Measurements from ENCODE around the gene CENPK. TPM values are rescaled to one million over a fixed set of nuclear protein-coding genes. Genes with fewer than 3 reads are reported as not detected.

CENPK gene
- total and polyA plus RNA-seq, 9 of the 15 experiments (the other 6 are each of a cell fraction or from before 2014, with no cell fraction given), result 30.8 to 134 (median 69.0) TPM

DNA sequence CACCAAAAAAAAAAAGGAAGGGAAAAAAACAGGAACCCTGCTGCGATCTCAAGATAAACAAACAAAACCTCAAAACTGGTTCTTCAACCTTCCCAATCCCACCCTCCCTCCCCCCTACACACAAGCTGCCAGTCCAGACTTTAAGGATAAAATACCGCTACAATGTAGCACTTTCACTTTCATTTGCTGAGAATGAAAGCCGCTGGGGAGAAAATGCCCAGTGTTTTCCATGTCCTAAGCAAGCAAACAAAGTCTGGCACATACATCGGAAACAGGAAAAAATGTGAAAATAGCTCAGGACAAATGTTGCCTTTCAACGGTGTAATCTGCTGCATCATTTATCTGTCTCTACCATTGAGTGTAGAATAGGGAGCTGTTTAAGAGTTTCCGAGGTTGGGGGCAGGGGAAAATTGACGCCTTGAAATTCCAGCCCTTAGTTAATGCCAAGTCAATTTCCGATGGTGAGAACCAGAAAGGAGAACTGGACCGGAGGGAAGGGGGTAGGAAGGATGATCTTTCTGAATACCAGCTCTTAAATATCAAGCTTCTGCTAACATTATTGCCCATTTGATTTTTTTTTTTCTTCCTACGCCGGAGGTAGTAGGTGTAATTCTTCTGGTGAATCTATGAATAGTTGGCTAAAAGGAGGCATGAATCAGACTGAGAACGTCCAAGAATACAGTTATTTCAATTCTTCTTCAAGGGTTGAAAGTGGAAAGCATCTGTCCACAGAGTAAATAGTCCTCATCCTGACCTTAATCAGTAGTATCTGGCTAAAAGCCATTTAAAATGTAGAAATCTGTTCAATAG is 80.0 kb downstream of the CENPK start (continued):
- TF ChIP-seq MCM2 (IDR thresholded peaks at IDR 0.05; ENCODE audit: low read depth), result no peak
- TF ChIP-seq ZNF75A (CRISPR knock-in tag; IDR thresholded peaks at IDR 0.05), result no peak
- TF ChIP-seq ZNF696 (CRISPR knock-in tag; conservative IDR thresholded peaks at IDR 0.05), result no peak
- TF ChIP-seq, protein P1, sequence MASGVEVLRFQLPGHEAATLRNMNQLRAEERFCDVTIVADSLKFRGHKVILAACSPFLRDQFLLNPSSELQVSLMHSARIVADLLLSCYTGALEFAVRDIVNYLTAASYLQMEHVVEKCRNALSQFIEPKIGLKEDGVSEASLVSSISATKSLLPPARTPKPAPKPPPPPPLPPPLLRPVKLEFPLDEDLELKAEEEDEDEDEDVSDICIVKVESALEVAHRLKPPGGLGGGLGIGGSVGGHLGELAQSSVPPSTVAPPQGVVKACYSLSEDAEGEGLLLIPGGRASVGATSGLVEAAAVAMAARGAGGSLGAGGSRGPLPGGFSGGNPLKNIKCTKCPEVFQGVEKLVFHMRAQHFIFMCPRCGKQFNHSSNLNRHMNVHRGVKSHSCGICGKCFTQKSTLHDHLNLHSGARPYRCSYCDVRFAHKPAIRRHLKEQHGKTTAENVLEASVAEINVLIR (CRISPR knock-in tag; IDR thresholded peaks at IDR 0.05), result no peak
- no peak for TF ChIP-seq ZNF23 (CRISPR knock-in tag; IDR thresholded peaks at IDR 0.05)
- TF ChIP-seq, protein P2, sequence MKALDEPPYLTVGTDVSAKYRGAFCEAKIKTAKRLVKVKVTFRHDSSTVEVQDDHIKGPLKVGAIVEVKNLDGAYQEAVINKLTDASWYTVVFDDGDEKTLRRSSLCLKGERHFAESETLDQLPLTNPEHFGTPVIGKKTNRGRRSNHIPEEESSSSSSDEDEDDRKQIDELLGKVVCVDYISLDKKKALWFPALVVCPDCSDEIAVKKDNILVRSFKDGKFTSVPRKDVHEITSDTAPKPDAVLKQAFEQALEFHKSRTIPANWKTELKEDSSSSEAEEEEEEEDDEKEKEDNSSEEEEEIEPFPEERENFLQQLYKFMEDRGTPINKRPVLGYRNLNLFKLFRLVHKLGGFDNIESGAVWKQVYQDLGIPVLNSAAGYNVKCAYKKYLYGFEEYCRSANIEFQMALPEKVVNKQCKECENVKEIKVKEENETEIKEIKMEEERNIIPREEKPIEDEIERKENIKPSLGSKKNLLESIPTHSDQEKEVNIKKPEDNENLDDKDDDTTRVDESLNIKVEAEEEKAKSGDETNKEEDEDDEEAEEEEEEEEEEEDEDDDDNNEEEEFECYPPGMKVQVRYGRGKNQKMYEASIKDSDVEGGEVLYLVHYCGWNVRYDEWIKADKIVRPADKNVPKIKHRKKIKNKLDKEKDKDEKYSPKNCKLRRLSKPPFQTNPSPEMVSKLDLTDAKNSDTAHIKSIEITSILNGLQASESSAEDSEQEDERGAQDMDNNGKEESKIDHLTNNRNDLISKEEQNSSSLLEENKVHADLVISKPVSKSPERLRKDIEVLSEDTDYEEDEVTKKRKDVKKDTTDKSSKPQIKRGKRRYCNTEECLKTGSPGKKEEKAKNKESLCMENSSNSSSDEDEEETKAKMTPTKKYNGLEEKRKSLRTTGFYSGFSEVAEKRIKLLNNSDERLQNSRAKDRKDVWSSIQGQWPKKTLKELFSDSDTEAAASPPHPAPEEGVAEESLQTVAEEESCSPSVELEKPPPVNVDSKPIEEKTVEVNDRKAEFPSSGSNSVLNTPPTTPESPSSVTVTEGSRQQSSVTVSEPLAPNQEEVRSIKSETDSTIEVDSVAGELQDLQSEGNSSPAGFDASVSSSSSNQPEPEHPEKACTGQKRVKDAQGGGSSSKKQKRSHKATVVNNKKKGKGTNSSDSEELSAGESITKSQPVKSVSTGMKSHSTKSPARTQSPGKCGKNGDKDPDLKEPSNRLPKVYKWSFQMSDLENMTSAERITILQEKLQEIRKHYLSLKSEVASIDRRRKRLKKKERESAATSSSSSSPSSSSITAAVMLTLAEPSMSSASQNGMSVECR (CRISPR knock-in tag; IDR thresholded peaks at IDR 0.05), result no peak
- TF ChIP-seq, protein P3, sequence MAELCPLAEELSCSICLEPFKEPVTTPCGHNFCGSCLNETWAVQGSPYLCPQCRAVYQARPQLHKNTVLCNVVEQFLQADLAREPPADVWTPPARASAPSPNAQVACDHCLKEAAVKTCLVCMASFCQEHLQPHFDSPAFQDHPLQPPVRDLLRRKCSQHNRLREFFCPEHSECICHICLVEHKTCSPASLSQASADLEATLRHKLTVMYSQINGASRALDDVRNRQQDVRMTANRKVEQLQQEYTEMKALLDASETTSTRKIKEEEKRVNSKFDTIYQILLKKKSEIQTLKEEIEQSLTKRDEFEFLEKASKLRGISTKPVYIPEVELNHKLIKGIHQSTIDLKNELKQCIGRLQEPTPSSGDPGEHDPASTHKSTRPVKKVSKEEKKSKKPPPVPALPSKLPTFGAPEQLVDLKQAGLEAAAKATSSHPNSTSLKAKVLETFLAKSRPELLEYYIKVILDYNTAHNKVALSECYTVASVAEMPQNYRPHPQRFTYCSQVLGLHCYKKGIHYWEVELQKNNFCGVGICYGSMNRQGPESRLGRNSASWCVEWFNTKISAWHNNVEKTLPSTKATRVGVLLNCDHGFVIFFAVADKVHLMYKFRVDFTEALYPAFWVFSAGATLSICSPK (IDR thresholded peaks at IDR 0.05; ENCODE audit: borderline replicate concordance), result no peak
- TF ChIP-seq ZNF140 (CRISPR knock-in tag; IDR thresholded peaks at IDR 0.05), result no peak
- no peak for TF ChIP-seq ZNF77 (CRISPR knock-in tag; IDR thresholded peaks at IDR 0.05)
- TF ChIP-seq ARID1B (IDR thresholded peaks at IDR 0.05), result peak; percentile 76
- no peak for TF ChIP-seq HLTF (IDR thresholded peaks at IDR 0.05)
- TF ChIP-seq ADNP (tag; IDR thresholded peaks at IDR 0.05), result no peak
- TF ChIP-seq, protein P4, sequence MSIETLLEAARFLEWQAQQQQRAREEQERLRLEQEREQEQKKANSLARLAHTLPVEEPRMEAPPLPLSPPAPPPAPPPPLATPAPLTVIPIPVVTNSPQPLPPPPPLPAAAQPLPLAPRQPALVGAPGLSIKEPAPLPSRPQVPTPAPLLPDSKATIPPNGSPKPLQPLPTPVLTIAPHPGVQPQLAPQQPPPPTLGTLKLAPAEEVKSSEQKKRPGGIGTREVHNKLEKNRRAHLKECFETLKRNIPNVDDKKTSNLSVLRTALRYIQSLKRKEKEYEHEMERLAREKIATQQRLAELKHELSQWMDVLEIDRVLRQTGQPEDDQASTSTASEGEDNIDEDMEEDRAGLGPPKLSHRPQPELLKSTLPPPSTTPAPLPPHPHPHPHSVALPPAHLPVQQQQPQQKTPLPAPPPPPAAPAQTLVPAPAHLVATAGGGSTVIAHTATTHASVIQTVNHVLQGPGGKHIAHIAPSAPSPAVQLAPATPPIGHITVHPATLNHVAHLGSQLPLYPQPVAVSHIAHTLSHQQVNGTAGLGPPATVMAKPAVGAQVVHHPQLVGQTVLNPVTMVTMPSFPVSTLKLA (conservative IDR thresholded peaks at IDR 0.05), result no peak
- TF ChIP-seq ZNF232 (CRISPR knock-in tag; IDR thresholded peaks at IDR 0.05), result no peak
- TF ChIP-seq SREBF2 (CRISPR knock-in tag; IDR thresholded peaks at IDR 0.05), result no peak
- TF ChIP-seq, protein P5, sequence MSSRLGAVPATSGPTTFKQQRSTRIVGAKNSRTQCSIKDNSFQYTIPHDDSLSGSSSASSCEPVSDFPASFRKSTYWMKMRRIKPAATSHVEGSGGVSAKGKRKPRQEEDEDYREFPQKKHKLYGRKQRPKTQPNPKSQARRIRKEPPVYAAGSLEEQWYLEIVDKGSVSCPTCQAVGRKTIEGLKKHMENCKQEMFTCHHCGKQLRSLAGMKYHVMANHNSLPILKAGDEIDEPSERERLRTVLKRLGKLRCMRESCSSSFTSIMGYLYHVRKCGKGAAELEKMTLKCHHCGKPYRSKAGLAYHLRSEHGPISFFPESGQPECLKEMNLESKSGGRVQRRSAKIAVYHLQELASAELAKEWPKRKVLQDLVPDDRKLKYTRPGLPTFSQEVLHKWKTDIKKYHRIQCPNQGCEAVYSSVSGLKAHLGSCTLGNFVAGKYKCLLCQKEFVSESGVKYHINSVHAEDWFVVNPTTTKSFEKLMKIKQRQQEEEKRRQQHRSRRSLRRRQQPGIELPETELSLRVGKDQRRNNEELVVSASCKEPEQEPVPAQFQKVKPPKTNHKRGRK (tag; IDR thresholded peaks at IDR 0.05), result no peak
- TF ChIP-seq MCM7 (IDR thresholded peaks at IDR 0.05), result no peak
- TF ChIP-seq GTF2F1 (IDR thresholded peaks at IDR 0.05; ENCODE audit: low read depth, low read length), result no peak

Data from K562 (cell line).